HL-60 (cell line): ENCODE results near the gene FBXO15.

Experiments
- DNase-seq, 2 experiments: peaks; one replicate each; pipeline ENCODE4 v3.0.0-alpha.2; 2010 to 2020; ENCODE audit warnings: low read depth in 1 of 2, low spot score in 1 of 2
- H3K27ac ChIP-seq: fragments of 250-450 bp; sonication (Bioruptor Pico); replicated peaks from 2 replicates; pipeline ENCODE4 v1.5.1; 2020; ENCODE audit warnings: mild to moderate bottlenecking, moderate library complexity
- H3K27me3 ChIP-seq: fragments of 250-450 bp; sonication (Bioruptor Pico); 2 replicates; pipeline ENCODE4 v1.5.1; 2021; ENCODE audit warnings: mild to moderate bottlenecking, moderate library complexity; ENCODE audit not compliant: insufficient read depth, poor library complexity, severe bottlenecking
- H3K4me3 ChIP-seq: replicated peaks from 2 replicates; pipeline ENCODE4 v1.5.1; 2011; ENCODE audit warnings: mild to moderate bottlenecking, control low read depth, low read length; ENCODE audit not compliant: insufficient read depth
- CTCF ChIP-seq: IDR thresholded peaks from one replicate; pipeline ENCODE4 v1.5.1; 2011; ENCODE audit warnings: low read length, control low read depth, inconsistent platforms; ENCODE audit not compliant: insufficient read depth
- GABPA ChIP-seq: IDR thresholded peaks from 2 replicates; pipeline ENCODE4 v1.6.1; 2012; ENCODE audit warnings: low read depth
- POLR2AphosphoS5 ChIP-seq: IDR thresholded peaks from 2 replicates; pipeline ENCODE4 v1.6.1; 2012; ENCODE audit warnings: low read depth
- SPI1 ChIP-seq: IDR thresholded peaks from 2 replicates; pipeline ENCODE4 v1.6.1; 2012; ENCODE audit warnings: low read depth, mild to moderate bottlenecking, borderline replicate concordance
- TF ChIP-seq, protein P1 (sequence below): IDR thresholded peaks from 2 replicates; pipeline ENCODE4 v1.6.1; 2012; ENCODE audit warnings: low read depth; ENCODE audit not compliant: insufficient replicate concordance

Gene FBXO15

DNA sequence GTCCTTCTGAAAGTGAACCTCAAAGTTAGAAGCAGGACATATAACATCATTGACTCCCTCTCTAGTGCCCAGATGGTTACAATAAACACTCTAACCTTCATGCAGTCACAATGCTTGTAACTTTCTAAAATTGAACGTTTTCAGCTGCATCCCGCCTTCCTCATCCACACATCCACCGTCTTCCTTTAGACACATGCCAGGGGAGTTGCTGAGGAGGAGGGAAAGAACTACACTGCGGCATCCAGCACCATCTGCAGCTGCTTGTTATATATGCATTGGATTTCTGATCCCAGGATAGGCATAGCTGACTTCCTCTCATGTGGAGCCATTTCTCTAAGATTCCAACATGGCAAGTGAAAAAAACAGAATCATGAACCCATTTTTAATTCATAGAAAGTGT lies 96.8 kb downstream of the FBXO15 start:
- peaks cover 4% of the 10 kb centered on the region for H3K27me3 ChIP-seq
- H3K27ac ChIP-seq, result no peak overlapping the region
- TF ChIP-seq, protein P1, sequence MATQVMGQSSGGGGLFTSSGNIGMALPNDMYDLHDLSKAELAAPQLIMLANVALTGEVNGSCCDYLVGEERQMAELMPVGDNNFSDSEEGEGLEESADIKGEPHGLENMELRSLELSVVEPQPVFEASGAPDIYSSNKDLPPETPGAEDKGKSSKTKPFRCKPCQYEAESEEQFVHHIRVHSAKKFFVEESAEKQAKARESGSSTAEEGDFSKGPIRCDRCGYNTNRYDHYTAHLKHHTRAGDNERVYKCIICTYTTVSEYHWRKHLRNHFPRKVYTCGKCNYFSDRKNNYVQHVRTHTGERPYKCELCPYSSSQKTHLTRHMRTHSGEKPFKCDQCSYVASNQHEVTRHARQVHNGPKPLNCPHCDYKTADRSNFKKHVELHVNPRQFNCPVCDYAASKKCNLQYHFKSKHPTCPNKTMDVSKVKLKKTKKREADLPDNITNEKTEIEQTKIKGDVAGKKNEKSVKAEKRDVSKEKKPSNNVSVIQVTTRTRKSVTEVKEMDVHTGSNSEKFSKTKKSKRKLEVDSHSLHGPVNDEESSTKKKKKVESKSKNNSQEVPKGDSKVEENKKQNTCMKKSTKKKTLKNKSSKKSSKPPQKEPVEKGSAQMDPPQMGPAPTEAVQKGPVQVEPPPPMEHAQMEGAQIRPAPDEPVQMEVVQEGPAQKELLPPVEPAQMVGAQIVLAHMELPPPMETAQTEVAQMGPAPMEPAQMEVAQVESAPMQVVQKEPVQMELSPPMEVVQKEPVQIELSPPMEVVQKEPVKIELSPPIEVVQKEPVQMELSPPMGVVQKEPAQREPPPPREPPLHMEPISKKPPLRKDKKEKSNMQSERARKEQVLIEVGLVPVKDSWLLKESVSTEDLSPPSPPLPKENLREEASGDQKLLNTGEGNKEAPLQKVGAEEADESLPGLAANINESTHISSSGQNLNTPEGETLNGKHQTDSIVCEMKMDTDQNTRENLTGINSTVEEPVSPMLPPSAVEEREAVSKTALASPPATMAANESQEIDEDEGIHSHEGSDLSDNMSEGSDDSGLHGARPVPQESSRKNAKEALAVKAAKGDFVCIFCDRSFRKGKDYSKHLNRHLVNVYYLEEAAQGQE, result no peak
- TF ChIP-seq GABPA (no peak), SPI1 (no peak)
- no peak overlapping the region for H3K4me3 ChIP-seq
- no peak for DNase-seq

DNA sequence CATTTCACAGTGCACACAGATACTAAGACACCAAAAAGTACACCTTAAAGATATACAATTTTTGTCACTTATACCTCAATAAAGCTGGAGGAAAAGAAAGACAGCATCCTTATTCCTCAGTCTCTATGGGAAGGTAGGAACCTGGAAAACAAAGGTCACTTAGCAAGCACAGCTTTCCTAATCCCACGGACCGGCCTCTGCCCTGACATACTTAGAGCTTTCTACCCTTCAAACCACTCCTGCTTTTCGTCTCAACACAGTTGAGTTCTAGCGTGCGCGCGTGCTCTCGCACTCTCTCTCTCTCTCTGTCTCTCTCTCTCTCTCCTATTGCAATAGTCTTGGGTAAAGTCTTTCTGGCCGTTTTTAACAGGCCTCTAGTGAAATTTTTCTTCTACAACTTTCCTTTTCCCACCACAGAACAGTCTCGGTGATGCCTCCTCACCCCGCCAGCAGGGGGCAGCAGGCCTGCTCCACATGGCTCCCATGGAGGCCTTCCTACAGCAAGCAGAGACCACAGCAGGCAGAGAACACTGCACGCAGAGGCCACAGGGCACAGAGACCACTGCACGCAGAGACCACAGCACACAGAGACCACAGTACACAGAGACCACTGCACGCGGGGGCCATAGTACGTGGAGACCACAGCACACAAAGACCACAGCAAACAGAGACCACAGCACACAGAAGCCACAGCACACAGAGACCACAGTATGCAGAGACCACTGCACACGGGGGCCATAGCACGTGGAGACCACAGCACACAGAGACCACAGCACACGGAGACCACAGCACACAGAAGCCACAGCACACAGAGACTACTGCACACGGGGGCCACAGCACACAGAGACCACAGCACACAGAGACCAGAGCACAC lies 106.9 kb downstream of the FBXO15 start:
- Histone ChIP-seq H3K27me3 (no peaks in the 10 kb centered on the region), H3K27ac (peak overlapping the region; percentile 21; the same call in 1 of the 2 replicates), H3K4me3 (no peak overlapping the region)
- peak; percentile 67 for TF ChIP-seq CTCF
- TF ChIP-seq, protein P1, result no peak
- no peak for TF ChIP-seq GABPA
- no peak for TF ChIP-seq POLR2AphosphoS5
- TF ChIP-seq SPI1, result no peak
- DNase-seq, result peak; percentile 23 to 82

GRCh38 chr18:74040008-74040407 lies 107.6 kb downstream of the FBXO15 start:
- Histone ChIP-seq H3K27me3 (no peaks in the 10 kb centered on the region), H3K4me3 (no peak overlapping the region), H3K27ac (no peak overlapping the region)
- no peak for DNase-seq
- no peak for TF ChIP-seq SPI1
- no peak for TF ChIP-seq POLR2AphosphoS5
- no peak for TF ChIP-seq CTCF
- TF ChIP-seq, protein P1, result no peak
- no peak for TF ChIP-seq GABPA
